HCT116 (cell line): Measurements from ENCODE around the gene CERS2. TPM values are rescaled to one million over a fixed set of nuclear protein-coding genes. Genes with fewer than 3 reads are reported as not detected.

ENCODE experiments used
- ATAC-seq: fragments of 200-7000 bp; cut with Tn5 transposase; 2 replicates; pipeline ENCODE4 v1.9.1; 2020; ENCODE audit warnings: mild to moderate bottlenecking, moderate library complexity
- BruUV-seq: library from RNA; stranded (reverse); fragments of 400-500 nt; replicated peaks from 2 replicates; lab custom pipeline; 2021; lab: Mats Ljungman, UMichigan
- CTCF ChIA-PET: fragments of 300-600 bp; sonication (Branson Sonifier 250); formaldehyde crosslinking; loops from one replicate; lab custom pipeline; 2021; ENCODE audit warnings: antibody characterized with exemption; lab: Charles Lee
- POLR2A ChIA-PET: fragments of 300-600, 350-600 bp; sonication (Branson Sonifier 250); formaldehyde crosslinking; loops from one replicate; lab custom pipeline; 2021; ENCODE audit warnings: antibody characterized with exemption; lab: Charles Lee
- RAD21 ChIA-PET, 2 experiments: fragments of 300-600 bp; sonication (Branson Sonifier 250); formaldehyde crosslinking; loops; one replicate each; lab custom pipeline; 2023; ENCODE audit warnings: low total read pairs in 2 of 2; ENCODE audit not compliant: uncharacterized antibody in 2 of 2, unreplicated experiment in 2 of 2, low non-redundant PET in 1 of 2; lab: Charles Lee
- DNase-seq: peaks from one replicate; pipeline ENCODE4 v3.0.0-alpha.2; 2010; ENCODE audit warnings: low read depth, low spot score
- H2AFZ ChIP-seq: fragments of 200-600 bp; shearing (Covaris generic), sonication (generic); 2 replicates; pipeline ENCODE4 v1.6.1; 2017; ENCODE audit warnings: low read depth, mixed run types, mixed read lengths, antibody characterized with exemption, low read length; ENCODE audit not compliant: poor library complexity, severe bottlenecking
- H3K27ac ChIP-seq: 2 replicates; pipeline ENCODE4 v1.5.1; 2012; ENCODE audit warnings: low read depth, low read length
- H3K27me3 ChIP-seq: fragments of 200-600 bp; sonication (generic); 2 replicates; pipeline ENCODE4 v1.6.1; 2016; ENCODE audit warnings: mixed run types, low read length, mixed read lengths; ENCODE audit not compliant: insufficient read depth
- H3K36me3 ChIP-seq, 2 experiments: fragments of 200-500 bp in 1 of 2; fragments of 200-600 bp in 1 of 2; sonication (Bioruptor generic) in 1 of 2; sonication (generic) in 1 of 2; 2 replicates each; pipeline versions ENCODE4 v1.5.1 to v1.6.1; 2014 to 2016; ENCODE audit warnings: low read length in 2 of 2, inconsistent platforms in 1 of 2, mixed read lengths in 1 of 2, mixed run types in 1 of 2; ENCODE audit not compliant: insufficient read depth in 2 of 2, control insufficient read depth in 1 of 2
- H3K4me1 ChIP-seq, 2 experiments: fragments of 200-600 bp in 1 of 2; sonication (generic) in 1 of 2; 2 replicates each; pipeline versions ENCODE4 v1.5.1 to v1.6.1; 2012 to 2017; ENCODE audit warnings: low read length in 2 of 2, inconsistent platforms in 1 of 2, mild to moderate bottlenecking in 1 of 2, mixed read lengths in 1 of 2, mixed run types in 1 of 2, moderate library complexity in 1 of 2; ENCODE audit not compliant: insufficient read depth in 2 of 2, control insufficient read depth in 1 of 2
- H3K4me2 ChIP-seq: fragments of 200-600 bp; sonication (generic); 2 replicates; pipeline ENCODE4 v1.6.1; 2017; ENCODE audit warnings: mixed run types, low read length, mixed read lengths
- H3K4me3 ChIP-seq, 2 experiments: fragments of 200-600 bp in 1 of 2; sonication (generic) in 1 of 2; replicated peaks in 1 of 2; 2 replicates each; pipeline ENCODE4 v1.5.1; 2011 to 2016; ENCODE audit warnings: low read length in 2 of 2, control low read depth in 1 of 2, low read depth in 1 of 2, mild to moderate bottlenecking in 1 of 2, mixed read lengths in 1 of 2, mixed run types in 1 of 2
- H3K79me2 ChIP-seq: fragments of 200-600 bp; sonication (generic); 2 replicates; pipeline ENCODE4 v1.6.1; 2017; ENCODE audit warnings: mild to moderate bottlenecking, mixed run types, low read length, moderate library complexity, mixed read lengths; ENCODE audit not compliant: insufficient read depth
- H3K9ac ChIP-seq: fragments of 200-600 bp; sonication (generic); 2 replicates; pipeline ENCODE4 v1.6.1; 2016; ENCODE audit warnings: low read length, mixed read lengths
- H3K9me2 ChIP-seq: fragments of 200-600 bp; sonication (generic), shearing (Covaris generic); 2 replicates; pipeline ENCODE4 v1.6.1; 2017; ENCODE audit warnings: mixed run types, mild to moderate bottlenecking, moderate library complexity; ENCODE audit not compliant: insufficient read depth
- H3K9me3 ChIP-seq, 2 experiments: fragments of 200-500 bp in 1 of 2; fragments of 200-600 bp in 1 of 2; sonication (Bioruptor generic) in 1 of 2; sonication (generic) in 1 of 2; 2 replicates each; pipeline ENCODE4 v1.6.1; 2014 to 2017; ENCODE audit warnings: low read length in 2 of 2, mixed read lengths in 2 of 2, inconsistent platforms in 1 of 2, low read depth in 1 of 2, mild to moderate bottlenecking in 1 of 2, mixed run types in 1 of 2, moderate library complexity in 1 of 2; ENCODE audit not compliant: control insufficient read depth in 1 of 2, insufficient read depth in 1 of 2
- H4K20me1 ChIP-seq: fragments of 200-600 bp; sonication (generic), shearing (Covaris generic); 2 replicates; pipeline ENCODE4 v1.6.1; 2017; ENCODE audit warnings: mixed run types, mild to moderate bottlenecking, moderate library complexity; ENCODE audit not compliant: insufficient read depth
- CEBPB ChIP-seq: IDR thresholded peaks from 2 replicates; pipeline ENCODE4 v1.6.1; 2012; ENCODE audit warnings: low read depth
- EGR1 ChIP-seq: IDR thresholded peaks from 2 replicates; pipeline ENCODE4 v1.6.1; 2012; ENCODE audit warnings: low read depth
- EZH2phosphoT487 ChIP-seq: fragments of 200-600 bp; IDR thresholded peaks from 2 replicates; pipeline ENCODE4 v1.6.1; 2018; ENCODE audit warnings: antibody characterized with exemption, borderline replicate concordance
- JUND ChIP-seq: IDR thresholded peaks from 2 replicates; pipeline ENCODE4 v1.6.1; 2012
- MAX ChIP-seq: IDR thresholded peaks from 2 replicates; pipeline ENCODE4 v1.6.1; 2012
- POLR2A ChIP-seq: IDR thresholded peaks from 2 replicates; pipeline ENCODE4 v1.7.0; 2011; ENCODE audit warnings: borderline replicate concordance; ENCODE audit not compliant: insufficient read depth, insufficient read length; ENCODE audit errors: extremely low read depth
- POLR2AphosphoS5 ChIP-seq: IDR thresholded peaks from 2 replicates; pipeline ENCODE4 v1.6.1; 2011; ENCODE audit warnings: mild to moderate bottlenecking, low read depth, low read length, moderate library complexity
- REST ChIP-seq: IDR thresholded peaks from 2 replicates; pipeline ENCODE4 v1.6.1; 2012; ENCODE audit warnings: low read depth
- SIN3A ChIP-seq: IDR thresholded peaks from 2 replicates; pipeline ENCODE4 v1.6.1; 2012; ENCODE audit warnings: low read depth
- SP1 ChIP-seq: IDR thresholded peaks from 2 replicates; pipeline ENCODE4 v1.6.1; 2012; ENCODE audit warnings: low read depth
- ZFX ChIP-seq: fragments of 450-650 bp; IDR thresholded peaks from 2 replicates; pipeline ENCODE4 v1.6.1; 2017
- ZNF274 ChIP-seq: fragments of 200-500 bp; sonication (Bioruptor generic); IDR thresholded peaks from 2 replicates; pipeline ENCODE4 v1.6.1; 2014; ENCODE audit warnings: mild to moderate bottlenecking, low read depth, low read length, inconsistent platforms
- intact Hi-C: fragments of 100-400 bp; cut with micrococcal nuclease; formaldehyde crosslinking; loops from 2 replicates; pipeline ENCODE4 v1.10.0; 2022
- total RNA-seq: library from RNA; stranded (reverse); gene quantifications from one replicate; pipeline ENCODE4 v1.2.1, GENCODE V29; 2021; ENCODE audit not compliant: unreplicated experiment

The CERS2 gene
- total RNA-seq, 1 experiment from 2014 or later: 218 TPM

GRCh38 chr1:151008244-151009205 lies 33.9 kb upstream of the CERS2 start, which contains the start of gene PRUNE1:
TSS of gene PRUNE1 (plus strand) at chr1:151008449. CDS start at chr1:151008633, 184 bp downstream.
- peak; percentile 92 for ATAC-seq
- Histone ChIP-seq H3K36me3 (no peaks in the 10 kb centered on the region), H3K4me3 (peak within 1 kb of the TSS; percentile 60 to 94), H3K4me1 (peaks cover 13 to 40% of the 10 kb centered on the region in 2 experiments; a peak in 3 of 4 replicates), H2AFZ (peak within 1 kb of the TSS; percentile 83), H3K9ac (peak within 1 kb of the TSS; percentile 95), H3K27me3 (no peaks in the 10 kb centered on the region), H3K4me2 (peak within 1 kb of the TSS; percentile 94), H3K9me3 (no peaks in the 10 kb centered on the region), H3K9me2 (no peaks in the 10 kb centered on the region), H3K27ac (peak within 1 kb of the TSS; percentile 75), H4K20me1 (no peaks in the 10 kb centered on the region), H3K79me2 (peaks cover 16% of the 10 kb centered on the region)
- RAD21 ChIA-PET: no interaction called here
- peak; percentile 94 for DNase-seq
- POLR2A ChIA-PET: no interaction called here
- TF ChIP-seq ZNF274: no peak
- peak; percentile 88 for TF ChIP-seq SP1
- TF ChIP-seq ZFX: peak; percentile 39; the same call in 1 of the 2 replicates
- TF ChIP-seq POLR2A: peak; percentile 58
- TF ChIP-seq POLR2AphosphoS5: peak; percentile 66
- TF ChIP-seq EGR1: peak; percentile 68
- no peak for TF ChIP-seq SIN3A
- no TSS peak for BruUV-seq
- intact Hi-C loops: loop anchor here (5.0 kb wide), 1 partner anchor 446 kb away; no protein-coding TSS in a partner anchor
- CTCF ChIA-PET: no interaction called here

GRCh38 chr1:151007853-151008243 lies 33.2 kb upstream of the CERS2 start:
- POLR2A ChIA-PET: no interaction called here
- TF ChIP-seq CEBPB (no peak), JUND (no peak), MAX (no peak), EZH2phosphoT487 (no peak), REST (no peak), ZNF274 (no peak), ZFX (no peak)
- TF ChIP-seq, all 23 proteins: peak for 0
- CTCF ChIA-PET: no interaction called here
- Histone ChIP-seq H3K27me3 (no peaks in the 10 kb centered on the region), H3K79me2 (peaks cover 16% of the 10 kb centered on the region), H3K36me3 (no peaks in the 10 kb centered on the region), H3K9me2 (no peaks in the 10 kb centered on the region), H3K9me3 (no peaks in the 10 kb centered on the region), H3K4me3 (peak overlapping the region; percentile 60 to 94), H3K27ac (no peak overlapping the region), H3K9ac (peak overlapping the region; percentile 48), H2AFZ (peak overlapping the region; percentile 8), H3K4me2 (peak overlapping the region; percentile 94), H3K4me1 (peaks cover 13 to 40% of the 10 kb centered on the region in 2 experiments; a peak in 3 of 4 replicates), H4K20me1 (no peaks in the 10 kb centered on the region)
- ATAC-seq: no peak
- DNase-seq: no peak
- RAD21 ChIA-PET: no interaction called here
- BruUV-seq: no TSS peak
- intact Hi-C loops: loop anchor here (5.0 kb wide), 1 partner anchor 446 kb away; no protein-coding TSS in a partner anchor
